MCF 10A (cell line): Measurements from ENCODE around the gene DAAM1. TPM values are rescaled to one million over a fixed set of nuclear protein-coding genes. Genes with fewer than 3 reads are reported as not detected.

Source experiments
- BruUV-seq: library from RNA; stranded (reverse); fragments of 400-500 nt; replicated peaks from 2 replicates; lab custom pipeline; 2021; lab: Mats Ljungman, UMichigan
- CTCF ChIA-PET: fragments of 300-600 bp; sonication (Branson Sonifier 250); formaldehyde crosslinking; extraction: SDS; loops from one replicate; lab custom pipeline; 2021; ENCODE audit warnings: antibody characterized with exemption, inconsistent platforms; lab: Yijun Ruan, JAX
- POLR2A ChIA-PET: fragments of 300-600, 350-650 bp; sonication (Branson Sonifier 250); formaldehyde crosslinking; extraction: SDS; loops from one replicate; lab custom pipeline; 2020; ENCODE audit warnings: antibody characterized with exemption, inconsistent platforms; lab: Yijun Ruan, JAX
- DNase-seq: peaks from one replicate; pipeline ENCODE4 v3.0.0-alpha.2; 2018; ENCODE audit not compliant: unreplicated experiment
- H3K27ac Mint-ChIP-seq: one replicate; pipeline ENCODE4 v1.8.0; 2022; ENCODE audit warnings: mild to moderate bottlenecking, low read depth, mixed read lengths; ENCODE audit not compliant: unreplicated experiment
- H3K27me3 Mint-ChIP-seq: one replicate; pipeline ENCODE4 v1.8.0; 2022; ENCODE audit warnings: mixed read lengths; ENCODE audit not compliant: insufficient read depth, unreplicated experiment
- H3K36me3 Mint-ChIP-seq: one replicate; pipeline ENCODE4 v1.8.0; 2022; ENCODE audit warnings: mild to moderate bottlenecking, moderate library complexity, mixed read lengths; ENCODE audit not compliant: insufficient read depth, unreplicated experiment
- H3K4me1 Mint-ChIP-seq: one replicate; pipeline ENCODE4 v1.8.0; 2022; ENCODE audit warnings: mixed read lengths; ENCODE audit not compliant: insufficient read depth, unreplicated experiment
- H3K4me3 Mint-ChIP-seq: one replicate; pipeline ENCODE4 v1.8.0; 2022; ENCODE audit warnings: mild to moderate bottlenecking, moderate library complexity, mixed read lengths; ENCODE audit not compliant: unreplicated experiment
- H3K9me3 Mint-ChIP-seq: one replicate; pipeline ENCODE4 v1.8.0; 2022; ENCODE audit warnings: mixed read lengths; ENCODE audit not compliant: unreplicated experiment
- CTCF ChIP-seq: fragments of 200-600 bp; IDR thresholded peaks from one replicate; pipeline ENCODE4 v1.8.0; 2022; ENCODE audit warnings: antibody characterized with exemption, mild to moderate bottlenecking; ENCODE audit not compliant: unreplicated experiment
- intact Hi-C: fragments of 100-400 bp; cut with micrococcal nuclease; formaldehyde crosslinking; loops from 2 replicates; pipeline ENCODE4 v1.14.1; 2022
- total RNA-seq: library from RNA; stranded (reverse); gene quantifications from 2 replicates; pipeline ENCODE4 v1.2.3, GENCODE V29; 2022

The DAAM1 gene
- total RNA-seq, 1 experiment from 2014 or later: 27.4 TPM

- Mint-ChIP-seq H3K27me3 (no peaks in the 10 kb centered on the region), H3K27ac (no peak overlapping the region), H3K36me3 (peaks cover 6% of the 10 kb centered on the region), H3K4me1 (no peaks in the 10 kb centered on the region), H3K9me3 (no peaks in the 10 kb centered on the region), H3K4me3 (no peak overlapping the region)
- DNase-seq: no peak
- TF ChIP-seq CTCF: no peak
- ChIA-PET POLR2A (interaction anchor here (0.7 to 0.8 kb wide), 3 partner anchors 16 to 185 kb away, joined by 3 read pairs; no protein-coding TSS in a partner anchor), CTCF (interaction anchor here (1.3 kb wide), 1 partner anchor 9 kb away, joined by 5 read pairs; no protein-coding TSS in a partner anchor)
- no TSS peak for BruUV-seq
- intact Hi-C loops: no loop called here
These were observed 189.0 kb downstream of the DAAM1 start for GRCh38 chr14:59377491-59377890.

- H3K4me1 Mint-ChIP-seq: no peaks in the 10 kb centered on the region
- ChIA-PET POLR2A (interaction anchor here (0.7 to 0.8 kb wide), 2 partner anchors 17 to 186 kb away, joined by 3 read pairs; no protein-coding TSS in a partner anchor), CTCF (no interaction called here)
- no peak for TF ChIP-seq CTCF
- H3K4me3 Mint-ChIP-seq: no peak overlapping the region
- no peak for DNase-seq
- no TSS peak for BruUV-seq
- no peak overlapping the region for H3K27ac Mint-ChIP-seq
- no peaks in the 10 kb centered on the region for H3K27me3 Mint-ChIP-seq
- H3K9me3 Mint-ChIP-seq: no peaks in the 10 kb centered on the region
- peaks cover 6% of the 10 kb centered on the region for H3K36me3 Mint-ChIP-seq
- intact Hi-C loops: no loop called here
These were observed 189.6 kb downstream of the DAAM1 start for GRCh38 chr14:59377991-59378601.

- ChIA-PET POLR2A (no interaction called here), CTCF (interaction anchor here (0.6 kb wide), 1 partner anchor 44 kb away, joined by 3 read pairs; no protein-coding TSS in a partner anchor)
- peaks cover 8% of the 10 kb centered on the region for H3K9me3 Mint-ChIP-seq
- peaks cover 4% of the 10 kb centered on the region for H3K36me3 Mint-ChIP-seq
- no peak for DNase-seq
- no peaks in the 10 kb centered on the region for H3K4me1 Mint-ChIP-seq
- H3K27me3 Mint-ChIP-seq: no peaks in the 10 kb centered on the region
- H3K4me3 Mint-ChIP-seq: no peak overlapping the region
- BruUV-seq: no TSS peak
- H3K27ac Mint-ChIP-seq: no peak overlapping the region
- no peak for TF ChIP-seq CTCF
- intact Hi-C loops: no loop called here
These were observed 201.5 kb downstream of the DAAM1 start for GRCh38 chr14:59389936-59390335.

GRCh38 chr14:59391388-59391787 lies 202.9 kb downstream of the DAAM1 start:
- POLR2A ChIA-PET: interaction anchor here (1.3 kb wide), 1 partner anchor 18 kb away, joined by 3 read pairs; no protein-coding TSS in a partner anchor
- Mint-ChIP-seq H3K27ac (no peak overlapping the region), H3K27me3 (no peaks in the 10 kb centered on the region), H3K9me3 (peaks cover under 1% of the 10 kb centered on the region), H3K36me3 (peaks cover 4% of the 10 kb centered on the region), H3K4me3 (no peak overlapping the region), H3K4me1 (no peaks in the 10 kb centered on the region)
- CTCF ChIA-PET: no interaction called here
- intact Hi-C loops: no loop called here
- BruUV-seq: no TSS peak
- DNase-seq: no peak
- no peak for TF ChIP-seq CTCF
